HG03039 (cell line): ENCODE measurements around the gene MTRFR.
A peak's percentile ranks its signal among the peaks of the same experiment; 100 is the strongest.

Experiments
- ATAC-seq: cut with Tn5 transposase; IDR thresholded peaks from one replicate; pipeline ENCODE4 v1.9.1; 2021; ENCODE audit warnings: mild to moderate bottlenecking, moderate library complexity; ENCODE audit not compliant: unreplicated experiment

Gene MTRFR

GRCh38 chr12:123269896-123270213, 36.6 kb downstream of the MTRFR start:
- ATAC-seq, result no peak

- no peak for ATAC-seq
These were observed 37.2 kb downstream of the MTRFR start for GRCh38 chr12:123270214-123271000.

- ATAC-seq, result peak; percentile 45
These were observed 37.9 kb downstream of the MTRFR start for GRCh38 chr12:123271001-123271668.

GRCh38 chr12:123273166-123273565, 39.9 kb downstream of the MTRFR start:
- no peak for ATAC-seq

GRCh38 chr12:123278101-123278627, 44.9 kb downstream of the MTRFR start:
- ATAC-seq, result no peak

GRCh38 chr12:123280971-123281370, 47.7 kb downstream of the MTRFR start:
- ATAC-seq, result no peak

- no peak for ATAC-seq
These were observed 48.9 kb downstream of the MTRFR start for GRCh38 chr12:123282111-123282510.

- no peak for ATAC-seq
These were observed 50.2 kb downstream of the MTRFR start for GRCh38 chr12:123283461-123283860.

- ATAC-seq, result no peak
These were observed 51.4 kb downstream of the MTRFR start for GRCh38 chr12:123284669-123285068.

GRCh38 chr12:123286652-123287373, 53.6 kb downstream of the MTRFR start:
- ATAC-seq, result no peak

- no peak for ATAC-seq
These were observed 55.6 kb downstream of the MTRFR start for GRCh38 chr12:123288751-123289346.

GRCh38 chr12:123289911-123290310, 56.7 kb downstream of the MTRFR start:
- no peak for ATAC-seq

- no peak for ATAC-seq
These were observed 60.0 kb downstream of the MTRFR start for GRCh38 chr12:123293178-123293760.

GRCh38 chr12:123305136-123305535, 71.9 kb downstream of the MTRFR start:
- ATAC-seq, result no peak

GRCh38 chr12:123306200-123306599, 73.0 kb downstream of the MTRFR start:
- no peak for ATAC-seq
